NCI-H2029 treated with DMSO at 0.1 percent for 48 hours (cell line): ENCODE measurements around the gene MDM2.
"Not testable (repeated sequence)": the region's sequence is repeated elsewhere in the genome, so short reads cannot be mapped to it uniquely, and the experiment has no call there.

Experiments used
- DNase-seq: peaks from one replicate; lab custom pipeline; 2025; lab: John Stamatoyannopoulos, UW

Gene MDM2

GRCh38 chr12:68785823-68786222 lies 22.2 kb upstream of the MDM2 start:
- no peak for DNase-seq

- no peak for DNase-seq
Measured at GRCh38 chr12:68786929-68787328, 21.0 kb upstream of the MDM2 start.

- no peak for DNase-seq
Measured at GRCh38 chr12:68788554-68789143, 19.3 kb upstream of the MDM2 start.

GRCh38 chr12:68789144-68789878 lies 18.7 kb upstream of the MDM2 start:
- no peak for DNase-seq

- DNase-seq, result no peak
Measured at GRCh38 chr12:68790081-68790951, 17.7 kb upstream of the MDM2 start.

- DNase-seq, result no peak
Measured at GRCh38 chr12:68790952-68791234, 17.1 kb upstream of the MDM2 start.

- no peak for DNase-seq
Measured at GRCh38 chr12:68791897-68792481, 16.0 kb upstream of the MDM2 start.

GRCh38 chr12:68792952-68793351 lies 15.0 kb upstream of the MDM2 start:
- no peak for DNase-seq

- no peak for DNase-seq
Measured at GRCh38 chr12:68793436-68793835, 14.5 kb upstream of the MDM2 start.

GRCh38 chr12:68793975-68794652 lies 13.9 kb upstream of the MDM2 start:
- DNase-seq, result no peak

- DNase-seq, result no peak
Measured at GRCh38 chr12:68794653-68795251, 13.2 kb upstream of the MDM2 start.

- DNase-seq, result no peak
Measured at GRCh38 chr12:68796399-68796798, 11.6 kb upstream of the MDM2 start.

GRCh38 chr12:68798882-68799234 lies 9.1 kb upstream of the MDM2 start:
- DNase-seq, result no peak

- DNase-seq, result no peak
Measured at GRCh38 chr12:68800294-68800693, 7.7 kb upstream of the MDM2 start.

GRCh38 chr12:68801124-68801523 lies 6.9 kb upstream of the MDM2 start:
- not testable (repeated sequence) for DNase-seq

GRCh38 chr12:68802372-68802745 lies 5.6 kb upstream of the MDM2 start:
- DNase-seq, result not testable (repeated sequence)

GRCh38 chr12:68802911-68803651 lies 4.9 kb upstream of the MDM2 start:
- DNase-seq, result not testable (repeated sequence)

GRCh38 chr12:68803948-68804656 lies 3.9 kb upstream of the MDM2 start:
- DNase-seq, result no peak

- DNase-seq, result no peak
Measured at GRCh38 chr12:68804657-68805591, 3.1 kb upstream of the MDM2 start.
